Lower lobe of right lung (tissue), 2 donors: ENCODE results near the gene NLGN4X. TPM values are rescaled to one million over a fixed set of nuclear protein-coding genes. Genes with fewer than 3 reads are reported as not detected.

ENCODE experiments used
- ATAC-seq, 2 donors: fragments of 200-7000 bp; cut with Tn5 transposase; one replicate each; pipeline ENCODE4 v1.9.1; 2020 to 2022; ENCODE audit warnings: mild to moderate bottlenecking in 2 of 2, moderate library complexity in 2 of 2
- DNase-seq: peaks from one replicate; pipeline ENCODE4 v3.0.0-alpha.2; 2020
- H3K27ac ChIP-seq: fragments of 200-600 bp; one replicate; pipeline ENCODE4 v1.8.0; 2022
- H3K27me3 ChIP-seq: fragments of 200-600 bp; one replicate; pipeline ENCODE4 v1.8.0; 2022; ENCODE audit warnings: low read depth
- H3K36me3 ChIP-seq: fragments of 200-600 bp; one replicate; pipeline ENCODE4 v1.8.0; 2022; ENCODE audit warnings: mild to moderate bottlenecking
- H3K4me1 ChIP-seq: fragments of 200-600 bp; one replicate; pipeline ENCODE4 v1.8.0; 2022
- H3K4me3 ChIP-seq: fragments of 200-600 bp; one replicate; pipeline ENCODE4 v1.8.0; 2022; ENCODE audit warnings: mild to moderate bottlenecking
- H3K9me3 ChIP-seq: fragments of 200-600 bp; one replicate; pipeline ENCODE4 v1.8.0; 2022
- CTCF ChIP-seq: fragments of 200-600 bp; IDR thresholded peaks from one replicate; pipeline ENCODE4 v1.8.0; 2022; ENCODE audit warnings: antibody characterized with exemption, mild to moderate bottlenecking
- intact Hi-C: fragments of 100-400 bp; cut with DNase I; formaldehyde crosslinking; loops from one replicate; pipeline ENCODE4 v1.11.0; 2022
- total RNA-seq: library from RNA; stranded (reverse); fragmentation: NEBNext Ultra II Directional; extraction: Animal tissue kit (Norgen Biotek cat#: 25700); gene quantifications from one replicate; pipeline ENCODE4 v1.2.1, GENCODE V29; 2021
- donor health status: DM: no; HTN: yes; CAD: no; lungs with severe emphysema.

NLGN4X gene
- total RNA-seq, 1 donor from 2014 or later: 4.8 TPM

GRCh38 chrX:6159468-6159867, 69.2 kb downstream of the NLGN4X start:
- intact Hi-C loops: no loop called here
- no peaks in the 10 kb centered on the region for H3K36me3 ChIP-seq
- ATAC-seq: no peak
- no peak overlapping the region for H3K4me3 ChIP-seq
- no peaks in the 10 kb centered on the region for H3K4me1 ChIP-seq
- TF ChIP-seq CTCF: no peak
- no peaks in the 10 kb centered on the region for H3K27me3 ChIP-seq
- H3K9me3 ChIP-seq: no peaks in the 10 kb centered on the region
- no peak overlapping the region for H3K27ac ChIP-seq
- DNase-seq: no peak

GRCh38 chrX:6151971-6152370, 76.7 kb downstream of the NLGN4X start:
- H3K27ac ChIP-seq: no peak overlapping the region
- no peaks in the 10 kb centered on the region for H3K4me1 ChIP-seq
- intact Hi-C loops: no loop called here
- no peak for TF ChIP-seq CTCF
- no peak for ATAC-seq
- DNase-seq: no peak
- H3K27me3 ChIP-seq: no peaks in the 10 kb centered on the region
- H3K9me3 ChIP-seq: no peaks in the 10 kb centered on the region
- H3K36me3 ChIP-seq: no peaks in the 10 kb centered on the region
- no peak overlapping the region for H3K4me3 ChIP-seq

- Histone ChIP-seq H3K36me3 (no peaks in the 10 kb centered on the region), H3K4me3 (no peak overlapping the region), H3K27ac (no peak overlapping the region), H3K4me1 (no peaks in the 10 kb centered on the region), H3K27me3 (no peaks in the 10 kb centered on the region), H3K9me3 (no peaks in the 10 kb centered on the region)
- TF ChIP-seq CTCF: no peak
- ATAC-seq (no peak), DNase-seq (no peak)
- intact Hi-C loops: no loop called here
Observed at GRCh38 chrX:6149060-6149872, 79.4 kb downstream of the NLGN4X start.

- DNase-seq (no peak), ATAC-seq (no peak)
- Histone ChIP-seq H3K27ac (no peak overlapping the region), H3K27me3 (no peaks in the 10 kb centered on the region), H3K9me3 (no peaks in the 10 kb centered on the region), H3K4me1 (no peaks in the 10 kb centered on the region), H3K36me3 (no peaks in the 10 kb centered on the region), H3K4me3 (no peak overlapping the region)
- intact Hi-C loops: no loop called here
- no peak for TF ChIP-seq CTCF
Observed at GRCh38 chrX:6134255-6134654, 94.4 kb downstream of the NLGN4X start.

GRCh38 chrX:6132970-6133369, 95.7 kb downstream of the NLGN4X start:
- ATAC-seq (no peak), DNase-seq (no peak)
- intact Hi-C loops: no loop called here
- no peaks in the 10 kb centered on the region for H3K27me3 ChIP-seq
- H3K4me3 ChIP-seq: no peak overlapping the region
- no peaks in the 10 kb centered on the region for H3K36me3 ChIP-seq
- H3K9me3 ChIP-seq: no peaks in the 10 kb centered on the region
- H3K27ac ChIP-seq: no peak overlapping the region
- H3K4me1 ChIP-seq: no peaks in the 10 kb centered on the region
- TF ChIP-seq CTCF: no peak
